Transverse colon (tissue), 4 donors: ENCODE measurements around the gene IGF2BP1. TPM values are rescaled to one million over a fixed set of nuclear protein-coding genes. Genes with fewer than 3 reads are reported as not detected.
A peak's percentile ranks its signal among the peaks of the same experiment; 100 is the strongest.

ENCODE experiments used
- DNase-seq: peaks from one replicate; pipeline ENCODE4 v3.0.0-alpha.2; 2019
- H3K27ac ChIP-seq, 4 donors: fragments of 200-600 bp; sonication (generic); 2 replicates each; pipeline ENCODE4 v1.5.1; 2016 to 2018; ENCODE audit warnings: inconsistent platforms in 4 of 4
- H3K27me3 ChIP-seq: fragments of 200-600 bp; sonication (generic); 2 replicates; pipeline ENCODE4 v1.5.1; 2017; ENCODE audit warnings: inconsistent platforms
- H3K36me3 ChIP-seq, 4 donors: fragments of 200-600 bp; sonication (generic); 2 replicates each; pipeline ENCODE4 v1.5.1; 2017 to 2019; ENCODE audit warnings: inconsistent platforms in 4 of 4
- H3K4me1 ChIP-seq, 4 donors: fragments of 200-600 bp; sonication (generic); 2 replicates each; pipeline ENCODE4 v1.5.1; 2017 to 2020; ENCODE audit warnings: inconsistent platforms in 4 of 4
- H3K4me3 ChIP-seq, 4 donors: fragments of 200-600 bp; sonication (generic); 1 replicate in 1 of 4; 2 replicates in 3 of 4; pipeline versions ENCODE4 v1.5.1 to v1.6.1; 2017 to 2019; ENCODE audit warnings: inconsistent platforms in 4 of 4
- H3K9me3 ChIP-seq, 2 donors: fragments of 200-600 bp; sonication (generic); 2 replicates each; pipeline ENCODE4 v1.5.1; 2017 to 2019; ENCODE audit warnings: inconsistent platforms in 2 of 2
- EP300 ChIP-seq: sonication (generic); formaldehyde crosslinking; IDR thresholded peaks from one replicate; pipeline ENCODE4 v1.6.1; 2017; ENCODE audit warnings: antibody characterized with exemption, low read depth
- POLR2A ChIP-seq: fragments of 450-650 bp; IDR thresholded peaks from one replicate; pipeline ENCODE4 v1.6.1; 2016; ENCODE audit warnings: antibody characterized with exemption, mild to moderate bottlenecking, moderate library complexity
- POLR2AphosphoS5 ChIP-seq, 3 donors: sonication (generic); formaldehyde crosslinking; IDR thresholded peaks; one replicate each; pipeline ENCODE4 v1.6.1; 2016; ENCODE audit warnings: antibody characterized with exemption in 3 of 3
- WGBS, 2 donors: methylation state at CpG; one replicate each; pipeline ENCODE4 v1.1.5; 2018; ENCODE audit warnings: low coverage in 1 of 2; 5-methylcytosine and 5-hydroxymethylcytosine counted together
- in situ Hi-C, 4 donors: fragments of 200-750 bp; cut with MboI; loops; one replicate each; pipeline versions ENCODE4 v1.15.0 to v1.15.1; 2017; ENCODE audit warnings: low sequenced_read_pairs in 3 of 4, low pct_ligation_motif_present in 1 of 4, low pct_unique_long_range_greater_than_20kb in 1 of 4
- intact Hi-C: fragments of 100-400 bp; cut with DNase I; formaldehyde crosslinking; loops from one replicate; pipeline ENCODE4 v1.15.1; 2023; ENCODE audit warnings: low total_unique reads
- total RNA-seq, 4 donors: library from RNA; depleted of rRNA; stranded (reverse); fragments of >200 nt; gene quantifications; one replicate each; pipeline ENCODE4 v1.1.0, GENCODE V29; 2016
- TF ChIP-seq, protein P1 (sequence below), 5 experiments: fragments of 200-600 bp in 3 of 5; fragments of 450-650 bp in 2 of 5; sonication (generic) in 3 of 5; IDR thresholded peaks; 1 replicate in 2 of 5; 2 replicates in 3 of 5; pipeline ENCODE4 v1.5.1; 2016 to 2017; ENCODE audit warnings: antibody characterized with exemption in 5 of 5, inconsistent platforms in 3 of 5, mild to moderate bottlenecking in 2 of 5, moderate library complexity in 1 of 5

Gene IGF2BP1
- total RNA-seq, 4 donors from 2014 or later, result under 0.01 TPM; not detected in 3

DNA sequence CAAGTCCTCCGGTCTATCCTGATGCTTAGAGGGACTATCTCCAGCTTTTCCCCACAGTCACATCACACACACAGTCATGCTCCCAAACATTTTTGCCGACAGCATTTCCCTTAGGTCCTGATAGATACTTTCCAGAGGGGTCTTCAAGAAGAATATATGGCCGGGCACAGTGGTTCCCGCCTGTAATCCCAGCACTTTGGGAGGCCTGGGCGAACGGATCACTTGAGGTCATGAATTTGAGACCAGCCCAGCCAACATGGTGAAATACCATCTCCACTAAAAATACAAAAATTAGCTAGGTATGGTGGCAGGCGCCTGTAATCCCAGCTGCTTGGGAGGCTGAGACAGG, 24.5 kb upstream of the IGF2BP1 start:
- H3K36me3 ChIP-seq, result no peaks in the 10 kb centered on the region
- intact Hi-C loops, result no loop called here
- H3K27me3 ChIP-seq, result peaks cover 62% of the 10 kb centered on the region
- in situ Hi-C loops, result no loop called here
- DNase-seq, result no peak
- H3K9me3 ChIP-seq, result no peaks in the 10 kb centered on the region
- TF ChIP-seq POLR2A, result no peak
- TF ChIP-seq EP300, result no peak
- TF ChIP-seq POLR2AphosphoS5 (IDR thresholded peaks at IDR 0.05), result no peak
- TF ChIP-seq, protein P1, sequence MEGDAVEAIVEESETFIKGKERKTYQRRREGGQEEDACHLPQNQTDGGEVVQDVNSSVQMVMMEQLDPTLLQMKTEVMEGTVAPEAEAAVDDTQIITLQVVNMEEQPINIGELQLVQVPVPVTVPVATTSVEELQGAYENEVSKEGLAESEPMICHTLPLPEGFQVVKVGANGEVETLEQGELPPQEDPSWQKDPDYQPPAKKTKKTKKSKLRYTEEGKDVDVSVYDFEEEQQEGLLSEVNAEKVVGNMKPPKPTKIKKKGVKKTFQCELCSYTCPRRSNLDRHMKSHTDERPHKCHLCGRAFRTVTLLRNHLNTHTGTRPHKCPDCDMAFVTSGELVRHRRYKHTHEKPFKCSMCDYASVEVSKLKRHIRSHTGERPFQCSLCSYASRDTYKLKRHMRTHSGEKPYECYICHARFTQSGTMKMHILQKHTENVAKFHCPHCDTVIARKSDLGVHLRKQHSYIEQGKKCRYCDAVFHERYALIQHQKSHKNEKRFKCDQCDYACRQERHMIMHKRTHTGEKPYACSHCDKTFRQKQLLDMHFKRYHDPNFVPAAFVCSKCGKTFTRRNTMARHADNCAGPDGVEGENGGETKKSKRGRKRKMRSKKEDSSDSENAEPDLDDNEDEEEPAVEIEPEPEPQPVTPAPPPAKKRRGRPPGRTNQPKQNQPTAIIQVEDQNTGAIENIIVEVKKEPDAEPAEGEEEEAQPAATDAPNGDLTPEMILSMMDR (IDR thresholded peaks at IDR 0.05), result no peak
- peaks cover 0 to 4% (median 0%) of the 10 kb centered on the region in 4 donors for H3K4me1 ChIP-seq
- H3K4me3 ChIP-seq, result no peak overlapping the region
- WGBS, 2 donors, result 62 to 77% methylated on average over 3 to 7 of the region's 7 CpGs
- peak overlapping the region in 1 of 4 donors; percentile 35 for H3K27ac ChIP-seq

DNA sequence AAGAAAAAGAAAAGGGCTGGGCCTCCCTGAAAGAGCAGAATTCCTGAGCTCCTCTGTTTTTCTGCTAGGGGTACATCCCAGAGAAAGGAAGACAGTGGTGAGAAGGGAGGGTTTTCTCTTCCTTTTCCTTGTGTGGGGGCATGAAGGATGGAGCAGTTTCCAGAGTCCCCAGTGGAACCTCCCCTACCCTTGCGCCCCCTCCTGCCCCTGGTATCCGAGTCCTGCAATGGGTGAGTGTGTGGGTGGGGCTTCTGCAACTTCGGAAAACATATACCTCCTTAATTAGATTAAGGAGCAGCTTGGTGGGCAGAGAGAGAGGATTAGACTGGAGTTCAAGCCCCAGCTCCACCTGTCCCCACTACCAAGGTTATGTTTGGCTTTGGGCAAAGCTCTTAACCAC, 23.4 kb upstream of the IGF2BP1 start:
- no peaks in the 10 kb centered on the region for H3K36me3 ChIP-seq
- in situ Hi-C loops, result no loop called here
- no peak overlapping the region for H3K4me3 ChIP-seq

DNA sequence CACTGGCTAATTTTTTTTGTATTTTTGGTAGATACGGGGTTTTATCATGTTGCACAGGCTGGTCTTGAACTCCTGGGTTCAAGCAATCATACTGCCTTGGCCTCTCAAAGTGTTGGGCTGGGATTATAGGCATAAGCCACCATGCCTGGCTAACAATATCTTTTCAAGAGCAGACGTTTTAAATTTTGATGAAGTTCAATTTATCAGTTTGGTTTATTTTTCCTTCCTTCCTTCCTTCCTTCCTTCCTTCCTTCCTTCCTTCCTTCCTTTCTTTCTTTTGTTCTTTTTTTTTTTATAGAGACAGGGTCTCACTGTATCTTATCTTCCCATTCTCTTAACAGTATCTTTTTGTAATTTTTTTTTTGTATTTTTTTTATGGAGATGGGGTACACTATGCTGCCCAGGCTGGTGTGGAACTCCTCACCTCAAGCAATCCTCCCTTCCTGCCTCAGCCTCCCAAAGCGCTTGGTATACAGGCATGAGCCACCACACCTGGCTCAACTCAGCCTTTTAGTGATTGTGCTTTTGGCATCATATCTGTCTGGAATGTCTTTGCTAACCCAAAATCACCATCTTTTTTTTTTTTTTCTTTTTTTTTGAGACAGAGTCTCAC, 15.2 kb upstream of the IGF2BP1 start:
- Histone ChIP-seq H3K4me1 (no peaks in the 10 kb centered on the region), H3K9me3 (no peaks in the 10 kb centered on the region), H3K36me3 (no peaks in the 10 kb centered on the region), H3K27ac (no peak overlapping the region), H3K4me3 (no peak overlapping the region), H3K27me3 (peaks cover 72% of the 10 kb centered on the region)
- WGBS, 2 donors, result 54 to 67% methylated on average over 2 to 3 of the region's 3 CpGs
- DNase-seq, result no peak
- in situ Hi-C loops (no loop called here), intact Hi-C loops (no loop called here)
- TF ChIP-seq POLR2A (no peak), EP300 (no peak), POLR2AphosphoS5 (IDR thresholded peaks at IDR 0.05) (no peak)
- TF ChIP-seq, protein P1 (IDR thresholded peaks at IDR 0.05), result no peak

More for the DNA sequence above, 23.4 kb upstream of the IGF2BP1 start:
- no peak for TF ChIP-seq POLR2A
- no peak for TF ChIP-seq POLR2AphosphoS5 (IDR thresholded peaks at IDR 0.05)
- TF ChIP-seq, protein P1 (IDR thresholded peaks at IDR 0.05), result no peak
- no peak for TF ChIP-seq EP300
- no peaks in the 10 kb centered on the region for H3K9me3 ChIP-seq
- peaks cover 59% of the 10 kb centered on the region for H3K27me3 ChIP-seq
- intact Hi-C loops, result no loop called here
- H3K4me1 ChIP-seq, result peaks cover 0 to 4% (median 0%) of the 10 kb centered on the region in 4 donors
- DNase-seq, result no peak
- WGBS, 2 donors, result 51% methylated on average over 3 of the region's 3 CpGs; no CpG with 5 or more reads in 1 of the 2 donors
- H3K27ac ChIP-seq, result no peak overlapping the region

DNA sequence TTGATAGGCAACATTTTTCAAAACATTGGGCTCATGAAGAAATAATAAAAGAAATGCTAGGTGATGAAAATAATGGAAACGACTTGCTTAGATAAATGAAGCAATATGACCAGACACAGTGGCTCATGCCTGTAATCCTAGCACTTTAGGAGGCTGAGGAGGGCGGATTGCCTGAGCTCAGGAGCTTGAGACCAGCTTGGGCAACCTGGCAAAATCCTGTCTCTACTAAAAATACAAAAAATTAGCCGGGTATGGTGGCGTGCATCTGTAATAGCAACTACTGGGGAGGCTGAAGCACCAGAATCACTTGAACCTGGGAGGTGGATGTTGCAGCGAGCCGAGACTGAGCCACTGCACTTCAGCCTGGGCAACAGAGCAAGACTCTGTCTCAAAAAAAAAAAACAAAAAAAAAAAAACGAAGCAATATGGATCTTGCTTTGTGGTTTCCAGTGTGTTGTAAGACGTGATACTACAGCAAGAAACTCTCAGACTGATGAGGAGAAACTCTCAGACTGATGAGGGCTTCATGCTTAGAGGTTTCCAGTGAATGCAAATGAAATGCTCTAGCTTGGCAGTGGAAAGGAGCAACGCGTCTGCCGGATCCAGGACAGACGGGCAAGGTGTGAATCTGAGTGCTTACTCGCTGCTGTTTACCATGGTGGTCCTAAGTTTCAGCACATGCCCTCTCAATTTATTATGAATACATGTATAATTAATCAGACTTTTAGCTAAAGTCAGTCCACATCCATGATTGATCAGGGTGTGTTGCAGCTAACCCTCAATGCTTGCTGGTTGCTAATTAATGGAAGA, 11.5 kb upstream of the IGF2BP1 start:
- no peak for TF ChIP-seq POLR2AphosphoS5 (IDR thresholded peaks at IDR 0.05)
- TF ChIP-seq POLR2A, result no peak
- TF ChIP-seq EP300, result no peak
- TF ChIP-seq, protein P1 (IDR thresholded peaks at IDR 0.05), result no peak
- intact Hi-C loops, result no loop called here
- DNase-seq, result no peak
- H3K4me1 ChIP-seq, result no peaks in the 10 kb centered on the region
- peaks cover 100% of the 10 kb centered on the region for H3K27me3 ChIP-seq
- no peaks in the 10 kb centered on the region for H3K36me3 ChIP-seq
- H3K27ac ChIP-seq, result no peak overlapping the region
- in situ Hi-C loops, result no loop called here
- WGBS, 2 donors, result 49 to 57% methylated on average over 8 to 13 of the region's 13 CpGs
- no peaks in the 10 kb centered on the region for H3K9me3 ChIP-seq
- no peak overlapping the region for H3K4me3 ChIP-seq
